Gastrocnemius medialis (tissue), 4 donors: ENCODE results near the gene NYNRIN.

Experiments
- POLR2A ChIP-seq, 2 donors: fragments of 450-650 bp; IDR thresholded peaks; one replicate each; pipeline ENCODE4 v1.6.1; 2017; ENCODE audit warnings: antibody characterized with exemption in 2 of 2, mild to moderate bottlenecking in 2 of 2, moderate library complexity in 2 of 2
- TF ChIP-seq, protein P1 (sequence below), 5 experiments: fragments of 450-650 bp in 3 of 5; fragments of 200-600 bp in 2 of 5; sonication (generic) in 2 of 5; IDR thresholded peaks in 4 of 5; conservative IDR thresholded peaks in 1 of 5; 1 replicate in 4 of 5; 2 replicates in 1 of 5; pipeline ENCODE4 v1.5.1; 2016 to 2019; ENCODE audit warnings: antibody characterized with exemption in 5 of 5, mild to moderate bottlenecking in 3 of 5, moderate library complexity in 3 of 5

- TF ChIP-seq, protein P1, sequence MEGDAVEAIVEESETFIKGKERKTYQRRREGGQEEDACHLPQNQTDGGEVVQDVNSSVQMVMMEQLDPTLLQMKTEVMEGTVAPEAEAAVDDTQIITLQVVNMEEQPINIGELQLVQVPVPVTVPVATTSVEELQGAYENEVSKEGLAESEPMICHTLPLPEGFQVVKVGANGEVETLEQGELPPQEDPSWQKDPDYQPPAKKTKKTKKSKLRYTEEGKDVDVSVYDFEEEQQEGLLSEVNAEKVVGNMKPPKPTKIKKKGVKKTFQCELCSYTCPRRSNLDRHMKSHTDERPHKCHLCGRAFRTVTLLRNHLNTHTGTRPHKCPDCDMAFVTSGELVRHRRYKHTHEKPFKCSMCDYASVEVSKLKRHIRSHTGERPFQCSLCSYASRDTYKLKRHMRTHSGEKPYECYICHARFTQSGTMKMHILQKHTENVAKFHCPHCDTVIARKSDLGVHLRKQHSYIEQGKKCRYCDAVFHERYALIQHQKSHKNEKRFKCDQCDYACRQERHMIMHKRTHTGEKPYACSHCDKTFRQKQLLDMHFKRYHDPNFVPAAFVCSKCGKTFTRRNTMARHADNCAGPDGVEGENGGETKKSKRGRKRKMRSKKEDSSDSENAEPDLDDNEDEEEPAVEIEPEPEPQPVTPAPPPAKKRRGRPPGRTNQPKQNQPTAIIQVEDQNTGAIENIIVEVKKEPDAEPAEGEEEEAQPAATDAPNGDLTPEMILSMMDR (IDR thresholded peaks at IDR 0.05 in 4 of 5, conservative IDR thresholded peaks at IDR 0.05 in 1 of 5): no peak
- TF ChIP-seq POLR2A (IDR thresholded peaks at IDR 0.05): no peak
Measured at GRCh38 chr14:24439830-24440605, 41.2 kb downstream of the NYNRIN start.
